Measurements from ENCODE around the gene EVX1. TPM values are rescaled to one million over a fixed set of nuclear protein-coding genes. Genes with fewer than 3 reads are reported as not detected.

Gene EVX1
- polyA plus RNA-seq, 4 donors: 0.06 to 0.07 TPM; not detected in 2

DNA sequence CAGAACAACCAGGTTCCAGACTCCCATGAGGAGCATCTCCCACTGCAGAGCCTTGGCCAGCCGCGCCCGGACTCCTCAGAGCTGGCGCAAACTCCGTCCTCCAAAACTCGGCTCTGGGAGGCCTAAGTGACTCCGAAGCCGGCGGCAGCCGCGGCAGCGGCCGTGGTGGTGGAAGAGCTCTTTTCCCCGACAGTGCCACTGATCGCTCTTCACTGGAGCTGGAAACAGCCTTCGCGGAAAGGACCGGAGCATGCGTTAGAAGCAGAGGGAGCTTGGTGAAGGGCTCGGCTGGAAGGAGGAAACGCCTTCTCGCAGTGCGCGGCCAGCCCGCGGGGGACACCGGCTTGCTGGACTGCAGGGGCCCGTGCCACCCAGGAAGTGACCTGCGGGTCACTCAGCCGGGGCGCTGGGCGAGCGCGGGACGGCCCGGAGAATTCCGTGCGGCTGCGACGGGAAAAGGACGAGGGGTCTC is 37.7 kb upstream of the EVX1 start:
- DNase-seq (ENCODE audit: low read depth in 4 of 4, low spot score in 2 of 4): peak in 1 of 4 donors; percentile 23

DNA sequence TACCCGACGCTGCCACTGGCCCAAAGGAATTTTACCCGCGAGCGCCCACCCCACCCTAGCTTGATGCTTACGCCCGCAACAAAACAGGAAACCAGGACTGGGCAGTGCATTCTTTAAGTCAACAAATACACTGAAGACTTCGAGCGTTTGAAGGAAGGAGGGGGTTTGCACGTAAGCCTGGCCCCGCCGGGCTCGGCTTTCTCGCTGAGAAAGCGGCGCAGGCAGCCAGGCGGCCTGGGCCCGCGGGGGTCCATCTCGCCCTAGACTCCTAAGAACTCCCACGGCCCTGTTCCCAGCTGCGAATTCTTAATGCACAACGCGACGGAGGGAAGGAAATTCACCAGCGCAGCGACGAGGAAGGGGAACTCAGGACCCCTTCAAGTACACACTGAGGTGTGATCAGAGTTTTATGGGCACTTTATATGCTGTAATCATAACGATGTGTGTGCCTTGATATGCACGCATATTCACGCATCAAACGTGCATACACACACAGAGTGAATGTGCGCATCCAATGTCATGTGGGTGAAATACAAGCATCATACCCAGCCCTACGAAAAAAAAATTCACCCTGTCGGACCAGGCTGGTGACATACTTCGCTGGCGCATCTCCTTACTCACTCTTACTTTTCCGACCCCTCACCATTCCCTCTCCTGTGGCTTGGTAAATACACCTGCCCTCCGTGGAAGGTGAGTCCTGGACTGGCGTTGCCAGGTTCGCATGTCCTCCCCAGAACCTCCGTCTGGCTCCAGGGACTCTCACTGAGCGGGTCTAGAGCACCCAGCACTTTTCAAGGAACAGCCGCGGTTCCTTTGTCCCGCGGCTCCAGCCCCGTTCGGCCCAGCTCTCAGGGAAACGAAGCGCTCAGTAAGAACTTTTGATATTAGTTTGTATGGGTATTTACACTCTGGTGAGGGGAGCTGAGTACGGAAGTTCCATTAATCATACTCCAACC is 37.0 kb upstream of the EVX1 start:
- DNase-seq (ENCODE audit: low read depth in 4 of 4, low spot score in 2 of 4): peak in 1 of 4 donors; percentile 24

DNA sequence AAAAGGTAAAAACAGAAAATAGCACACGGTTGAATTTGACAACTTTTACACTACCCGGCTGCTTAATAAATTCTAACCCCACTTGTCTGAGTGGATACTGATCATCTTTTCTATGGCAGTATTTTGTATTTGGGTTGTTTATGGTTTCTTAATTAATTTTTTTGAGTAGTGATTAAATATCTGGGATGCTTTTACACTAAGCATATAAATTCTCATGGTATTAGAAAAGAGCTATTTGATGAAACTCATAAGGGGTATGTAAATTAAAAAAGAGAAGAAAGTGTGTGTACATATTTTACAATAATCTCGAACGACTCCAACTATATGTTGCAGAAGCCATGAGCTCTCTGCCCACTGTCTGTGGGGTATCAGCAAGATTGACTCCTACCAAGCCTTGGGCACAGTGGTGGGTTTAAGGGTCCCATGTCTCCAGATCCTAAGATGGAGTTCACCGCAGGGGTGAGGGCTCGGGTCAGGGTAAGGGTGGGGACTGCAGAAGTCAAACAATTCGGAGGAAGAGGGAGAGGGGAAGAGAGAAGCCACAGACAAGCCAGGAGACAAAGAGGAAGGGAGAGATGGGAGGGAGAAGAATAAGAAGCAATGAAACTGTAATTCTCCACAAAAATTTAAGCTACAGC is 35.1 kb upstream of the EVX1 start:
- DNase-seq (ENCODE audit: low read depth in 4 of 4, low spot score in 2 of 4): no peak

- no peak for DNase-seq (ENCODE audit: low read depth in 4 of 4, low spot score in 2 of 4)
Measured at GRCh38 chr7:27208998-27209397, 33.6 kb upstream of the EVX1 start.

DNA sequence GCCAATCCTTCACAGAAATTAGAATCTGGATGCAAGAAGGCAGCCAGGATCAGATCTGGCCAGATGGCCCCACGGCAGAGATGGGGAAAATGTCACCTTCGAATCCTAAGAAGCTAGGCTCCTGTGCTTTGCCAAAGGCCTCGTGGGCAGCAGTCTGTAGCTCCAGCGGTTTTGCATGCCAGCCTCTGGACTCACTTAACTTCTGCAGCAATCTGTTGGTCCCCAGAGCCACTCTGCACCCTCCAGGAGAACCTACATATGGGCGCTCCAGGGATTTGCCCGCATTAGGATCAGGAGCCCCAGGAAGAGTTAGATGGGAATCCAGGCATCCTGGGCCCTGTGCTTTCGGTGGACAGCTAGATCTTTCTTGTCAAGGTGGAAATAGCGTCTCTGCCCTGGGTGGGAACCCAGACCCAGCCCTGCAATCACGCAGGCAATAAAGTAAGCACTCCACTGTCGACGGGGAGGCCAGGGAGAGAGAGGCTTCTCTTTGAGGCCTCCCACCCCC is 32.6 kb upstream of the EVX1 start:
- DNase-seq (ENCODE audit: low read depth in 4 of 4, low spot score in 2 of 4): no peak

GRCh38 chr7:27210441-27211083 is 32.0 kb upstream of the EVX1 start:
- no peak for DNase-seq (ENCODE audit: low read depth in 4 of 4, low spot score in 2 of 4)

GRCh38 chr7:27211084-27211446 is 31.5 kb upstream of the EVX1 start:
- DNase-seq (ENCODE audit: low read depth in 4 of 4, low spot score in 2 of 4): no peak

GRCh38 chr7:27211764-27212204 is 30.8 kb upstream of the EVX1 start:
- no peak for DNase-seq (ENCODE audit: low read depth in 4 of 4, low spot score in 2 of 4)

DNA sequence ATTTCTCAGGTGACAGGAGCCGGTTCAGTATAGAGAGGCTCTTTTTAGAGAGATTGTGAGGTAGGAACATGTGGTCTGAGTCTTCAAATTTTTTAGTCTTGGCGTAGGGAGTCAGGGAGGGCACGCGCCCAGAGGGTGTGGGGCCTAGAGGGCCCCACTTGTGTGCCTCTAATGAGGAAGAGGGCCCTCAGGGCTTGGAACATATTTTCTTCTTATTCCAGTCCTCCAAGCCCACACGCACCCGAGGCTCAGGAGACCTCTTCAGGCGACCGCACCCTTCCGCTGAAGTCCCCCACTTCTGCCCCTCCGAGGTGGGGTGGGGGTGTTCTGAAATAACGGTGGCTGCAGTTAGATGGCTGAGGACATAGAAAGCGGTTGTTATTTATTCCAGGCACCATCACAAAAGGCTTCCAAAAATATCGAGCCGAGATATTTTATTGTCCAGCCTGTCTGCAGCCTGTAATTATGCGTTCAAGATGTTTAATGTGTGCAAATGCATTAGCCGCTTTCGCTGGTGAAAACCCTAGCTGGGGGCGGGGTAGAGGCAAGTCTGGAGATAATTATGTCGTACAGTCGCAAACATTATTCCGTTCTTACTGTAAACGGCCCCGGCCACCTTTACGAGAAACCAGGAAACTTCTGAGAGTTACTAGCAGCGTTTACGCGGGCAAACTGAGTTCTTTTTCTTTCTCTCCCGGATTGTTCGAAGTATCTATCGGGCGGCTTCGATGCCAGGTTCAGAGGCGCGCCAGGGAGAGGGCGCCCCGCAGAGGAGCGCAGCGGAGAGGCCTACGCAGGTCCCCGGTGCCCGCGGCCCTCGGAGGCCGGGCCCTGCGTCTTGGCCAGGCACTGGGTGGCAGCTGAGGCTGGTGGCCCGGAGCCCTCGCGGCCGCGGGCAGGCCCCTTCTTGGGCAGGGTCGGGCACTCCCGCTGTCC is 29.8 kb upstream of the EVX1 start:
- no peak for DNase-seq (ENCODE audit: low read depth in 4 of 4, low spot score in 2 of 4)

DNA sequence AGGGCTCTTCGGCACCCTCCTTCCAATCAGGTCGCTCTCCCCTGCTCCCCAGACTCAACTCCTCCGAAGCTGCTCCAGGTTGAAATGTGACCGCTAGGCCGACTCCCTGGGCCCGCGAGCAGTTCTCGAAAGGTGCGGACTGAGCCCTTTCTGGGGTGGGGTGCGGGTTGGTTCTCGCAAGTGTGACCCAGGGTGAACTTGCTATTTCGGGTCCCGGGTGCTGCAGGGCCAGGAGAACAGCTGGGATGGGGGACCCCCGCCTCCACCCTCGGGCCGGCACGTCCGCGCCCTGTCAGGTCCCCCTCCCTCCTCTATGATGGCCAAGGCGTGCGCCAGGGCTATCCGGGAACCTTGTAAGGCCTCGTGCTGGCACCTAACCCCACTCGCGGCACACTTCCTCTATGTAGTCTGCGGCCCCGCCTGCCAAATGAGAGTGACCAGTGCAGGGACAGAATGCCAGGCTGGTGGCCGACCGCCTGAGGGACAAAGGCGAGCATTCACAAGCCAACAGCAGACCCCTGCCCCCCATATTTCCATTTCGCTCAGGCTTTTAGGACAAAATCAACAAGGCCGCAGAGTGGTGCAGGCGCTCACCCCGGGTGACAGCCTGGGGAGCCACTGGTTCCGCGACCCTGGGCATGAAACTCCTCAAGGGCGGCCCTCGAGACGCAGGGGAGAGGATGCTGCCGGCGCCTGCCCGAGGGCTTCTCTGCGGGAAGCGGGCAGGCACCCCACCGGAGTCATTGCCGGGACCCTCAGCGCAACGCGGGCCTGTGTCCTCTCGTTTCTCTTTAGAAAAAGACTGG is 29.0 kb upstream of the EVX1 start:
- no peak for DNase-seq (ENCODE audit: low read depth in 4 of 4, low spot score in 2 of 4)

GRCh38 chr7:27214239-27214950 is 28.2 kb upstream of the EVX1 start:
- DNase-seq (ENCODE audit: low read depth in 4 of 4, low spot score in 2 of 4): no peak

GRCh38 chr7:27215356-27215755 is 27.2 kb upstream of the EVX1 start:
- DNase-seq (ENCODE audit: low read depth in 4 of 4, low spot score in 2 of 4): no peak

DNA sequence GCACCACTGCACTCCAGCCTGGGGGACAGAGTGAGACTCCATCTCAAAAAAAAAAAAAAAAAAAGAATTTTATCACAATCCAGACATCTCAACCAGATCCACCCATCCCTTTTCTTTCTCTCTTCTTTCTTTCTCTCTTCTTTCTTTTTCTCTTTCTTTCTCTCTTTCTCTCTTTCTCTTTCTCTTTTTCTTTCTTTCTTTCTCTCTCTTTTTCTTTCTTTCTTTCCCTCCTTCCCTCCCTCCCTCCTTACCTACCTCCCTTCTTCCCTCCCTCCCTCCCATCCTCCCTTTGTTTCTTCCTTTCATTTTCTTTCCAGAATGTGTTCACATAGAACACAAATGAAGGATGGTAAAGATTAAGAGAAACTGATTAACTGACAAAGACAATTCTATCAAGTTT is 24.7 kb upstream of the EVX1 start:
- no peak for DNase-seq (ENCODE audit: low read depth in 4 of 4, low spot score in 2 of 4)

GRCh38 chr7:27219821-27220220 is 22.8 kb upstream of the EVX1 start:
- DNase-seq (ENCODE audit: low read depth in 4 of 4, low spot score in 2 of 4): no peak

DNA sequence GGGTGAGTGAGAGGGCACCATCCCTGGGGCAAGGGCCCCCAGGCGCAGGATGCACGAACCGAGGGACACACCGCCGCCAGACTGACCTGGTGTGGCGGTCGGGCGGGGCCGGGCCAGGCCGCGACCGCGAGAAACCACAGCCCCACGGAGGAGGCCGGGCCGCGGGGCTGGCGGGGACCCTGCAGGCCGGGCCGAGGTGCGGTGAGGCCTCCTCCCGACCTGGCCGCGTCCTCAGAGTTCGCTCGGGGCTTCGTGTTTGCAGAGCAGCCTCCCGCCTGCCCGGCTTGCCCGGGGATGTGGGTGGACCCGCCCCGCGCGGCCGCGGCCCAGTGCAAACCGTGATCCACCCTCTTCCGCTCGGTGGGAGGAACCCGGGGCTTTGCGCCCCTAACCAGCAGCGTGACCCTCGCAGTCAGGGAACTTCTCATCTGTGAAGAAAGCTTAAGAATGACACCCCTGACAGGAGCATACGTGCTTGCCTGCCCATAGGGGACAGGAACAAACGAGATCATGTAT is 22.1 kb upstream of the EVX1 start:
- no peak for DNase-seq (ENCODE audit: low read depth in 4 of 4, low spot score in 2 of 4)

DNA sequence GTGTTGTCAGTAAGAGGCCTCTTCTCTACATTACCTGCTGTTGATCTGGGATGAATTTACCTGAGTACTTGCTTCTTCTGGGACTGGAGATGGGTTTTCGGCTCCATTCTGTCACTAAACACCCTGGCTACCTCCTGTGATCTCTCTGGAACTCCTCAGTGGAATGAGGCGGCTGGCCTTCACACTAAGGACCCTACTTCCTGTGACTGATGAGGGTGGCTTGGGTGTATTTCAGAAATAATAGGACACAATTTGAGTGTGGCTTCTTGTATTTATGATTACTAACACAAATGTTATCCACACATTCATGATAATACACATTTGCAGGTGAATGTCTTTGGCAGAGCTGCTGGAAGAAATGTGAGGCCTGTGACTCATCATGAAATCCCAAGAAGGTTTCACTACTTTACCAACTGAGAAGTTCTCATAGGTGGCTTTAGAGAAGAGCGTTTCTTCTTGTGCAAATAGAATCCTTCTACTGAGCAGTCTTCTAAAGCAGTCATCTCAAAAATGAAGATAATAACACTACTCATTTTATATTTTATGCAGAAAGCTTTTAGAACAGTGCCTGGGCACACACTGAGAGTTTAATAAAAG is 21.3 kb upstream of the EVX1 start:
- DNase-seq (ENCODE audit: low read depth in 4 of 4, low spot score in 2 of 4): no peak

- no peak for DNase-seq (ENCODE audit: low read depth in 4 of 4, low spot score in 2 of 4)
Measured at GRCh38 chr7:27223941-27224575, 18.5 kb upstream of the EVX1 start.
